ENCODE data around the gene SHBG. TPM values are rescaled to one million over a fixed set of nuclear protein-coding genes. Genes with fewer than 3 reads are reported as not detected.
A peak's percentile ranks its signal among the peaks of the same experiment; 100 is the strongest.

The SHBG gene
- polyA plus RNA-seq, 1 donor (not counting 4 experiments of a cell fraction or from before 2014, with no cell fraction given), result 0.14 TPM

- H3K9me1 ChIP-seq (ENCODE audit: control insufficient read depth, extremely low read depth, insufficient read depth, low read length), result no peaks in the 10 kb centered on the region
- H3K4me1 ChIP-seq (ENCODE audit: control insufficient read depth, extremely low read depth, insufficient read depth, low read length), result peaks cover 20% of the 10 kb centered on the region
- H3K27ac ChIP-seq (ENCODE audit: control insufficient read depth, insufficient read depth, low read length), result no peak overlapping the region
- H2AFZ ChIP-seq (ENCODE audit: control insufficient read depth, low read length), result no peak overlapping the region
- peaks cover 67% of the 10 kb centered on the region for H3K79me2 ChIP-seq (ENCODE audit: control insufficient read depth, insufficient read depth, low read length)
- peak overlapping the region; percentile 4 for H3K4me2 ChIP-seq (ENCODE audit: control insufficient read depth, extremely low read depth, insufficient read depth, low read depth, low read length)
- H3K27me3 ChIP-seq (ENCODE audit: control insufficient read depth, extremely low read depth, insufficient read depth, low read length), result no peaks in the 10 kb centered on the region
- no peaks in the 10 kb centered on the region for H3K9me3 ChIP-seq (ENCODE audit: control insufficient read depth, low read depth, low read length)
- H3K36me3 ChIP-seq (ENCODE audit: control insufficient read depth in 2 of 2, extremely low read depth in 1 of 2, insufficient read depth in 2 of 2, low read length in 2 of 2), result peaks cover 0 to 9% of the 10 kb centered on the region in 2 experiments
- H3K4me3 ChIP-seq (ENCODE audit: control insufficient read depth in 2 of 3, extremely low read depth in 1 of 3, insufficient read depth in 2 of 3, low read depth in 1 of 3, low read length in 3 of 3), result peak overlapping the region in 2 of 3 experiments; percentile 2
- H3K9ac ChIP-seq (ENCODE audit: control insufficient read depth, extremely low read depth, insufficient read depth, low read length), result no peak overlapping the region
- FAIRE-seq, result no peak
- TF ChIP-seq CTCF (optimal IDR thresholded peaks at IDR 0.05 in 1 of 3, IDR thresholded peaks at IDR 0.05 in 1 of 3, conservative IDR thresholded peaks at IDR 0.05 in 1 of 3; ENCODE audit: extremely low read depth in 1 of 3, insufficient read depth in 2 of 3, low read length in 3 of 3) (no peak), EZH2 (IDR thresholded peaks at IDR 0.05; ENCODE audit: low read length) (no peak)
- dilution Hi-C loops (cut with MboI; ENCODE audit: extremely low pct_ligation_motif_present, low sequenced_read_pairs), result no loop called here
- peaks cover 3% of the 10 kb centered on the region for H4K20me1 ChIP-seq (ENCODE audit: control insufficient read depth, extremely low read depth, insufficient read depth, low read length)
- DNase-seq (ENCODE audit: low read depth, low spot score), result no peak
These were observed 18.2 kb upstream of the SHBG start for GRCh38 chr17:7611635-7612293.

- dilution Hi-C loops (cut with MboI; ENCODE audit: extremely low pct_ligation_motif_present, low sequenced_read_pairs), result no loop called here
- Histone ChIP-seq H3K9ac (ENCODE audit: control insufficient read depth, extremely low read depth, insufficient read depth, low read length) (no peak overlapping the region), H2AFZ (ENCODE audit: control insufficient read depth, low read length) (no peak overlapping the region), H3K36me3 (ENCODE audit: control insufficient read depth in 2 of 2, extremely low read depth in 1 of 2, insufficient read depth in 2 of 2, low read length in 2 of 2) (peaks cover 0 to 9% of the 10 kb centered on the region in 2 experiments), H3K4me1 (ENCODE audit: control insufficient read depth, extremely low read depth, insufficient read depth, low read length) (peaks cover 20% of the 10 kb centered on the region), H3K27me3 (ENCODE audit: control insufficient read depth, extremely low read depth, insufficient read depth, low read length) (no peaks in the 10 kb centered on the region), H3K27ac (ENCODE audit: control insufficient read depth, insufficient read depth, low read length) (no peak overlapping the region), H3K4me3 (ENCODE audit: control insufficient read depth in 2 of 3, extremely low read depth in 1 of 3, insufficient read depth in 2 of 3, low read depth in 1 of 3, low read length in 3 of 3) (peak overlapping the region in 2 of 3 experiments; percentile 2), H3K4me2 (ENCODE audit: control insufficient read depth, extremely low read depth, insufficient read depth, low read depth, low read length) (peak overlapping the region; percentile 4), H3K9me1 (ENCODE audit: control insufficient read depth, extremely low read depth, insufficient read depth, low read length) (no peaks in the 10 kb centered on the region), H3K79me2 (ENCODE audit: control insufficient read depth, insufficient read depth, low read length) (peaks cover 66% of the 10 kb centered on the region), H3K9me3 (ENCODE audit: control insufficient read depth, low read depth, low read length) (no peaks in the 10 kb centered on the region), H4K20me1 (ENCODE audit: control insufficient read depth, extremely low read depth, insufficient read depth, low read length) (peaks cover 3% of the 10 kb centered on the region)
- TF ChIP-seq EZH2 (IDR thresholded peaks at IDR 0.05; ENCODE audit: low read length), result no peak
- TF ChIP-seq CTCF (optimal IDR thresholded peaks at IDR 0.05 in 1 of 3, IDR thresholded peaks at IDR 0.05 in 1 of 3, conservative IDR thresholded peaks at IDR 0.05 in 1 of 3; ENCODE audit: extremely low read depth in 1 of 3, insufficient read depth in 2 of 3, low read length in 3 of 3), result no peak
- DNase-seq (ENCODE audit: low read depth, low spot score), result no peak
- no peak for FAIRE-seq
These were observed 17.7 kb upstream of the SHBG start for GRCh38 chr17:7612294-7612640.
